GM19467 (cell line): ENCODE data around the gene PDE6B.

ENCODE experiments used
- ATAC-seq: cut with Tn5 transposase; IDR thresholded peaks from one replicate; pipeline ENCODE4 v1.9.1; 2021; ENCODE audit warnings: mild to moderate bottlenecking, moderate library complexity; ENCODE audit not compliant: unreplicated experiment

PDE6B gene

GRCh38 chr4:600850-601515 is 24.4 kb upstream of the PDE6B start:
- ATAC-seq = no peak

- no peak for ATAC-seq
These were observed 23.5 kb upstream of the PDE6B start for GRCh38 chr4:601612-602558.

- ATAC-seq = no peak
These were observed 22.8 kb upstream of the PDE6B start for GRCh38 chr4:602559-602942.

GRCh38 chr4:604131-604530 is 21.2 kb upstream of the PDE6B start:
- no peak for ATAC-seq

GRCh38 chr4:605702-606425 is 19.5 kb upstream of the PDE6B start:
- no peak for ATAC-seq

GRCh38 chr4:608236-608635 is 17.1 kb upstream of the PDE6B start:
- ATAC-seq = no peak

GRCh38 chr4:609400-610050 is 15.8 kb upstream of the PDE6B start:
- ATAC-seq = no peak

GRCh38 chr4:610411-611261 is 14.7 kb upstream of the PDE6B start:
- ATAC-seq = no peak

GRCh38 chr4:612052-612748 is 13.2 kb upstream of the PDE6B start:
- no peak for ATAC-seq

- ATAC-seq = no peak
These were observed 12.6 kb upstream of the PDE6B start for GRCh38 chr4:612749-613125.

GRCh38 chr4:613126-613525 is 12.2 kb upstream of the PDE6B start:
- ATAC-seq = no peak

GRCh38 chr4:616091-616490 is 9.3 kb upstream of the PDE6B start:
- ATAC-seq = no peak

- ATAC-seq = no peak
These were observed 8.3 kb upstream of the PDE6B start for GRCh38 chr4:616911-617643.

GRCh38 chr4:617644-618641 is 7.4 kb upstream of the PDE6B start:
- ATAC-seq = no peak

- no peak for ATAC-seq
These were observed 5.2 kb upstream of the PDE6B start for GRCh38 chr4:620201-620600.

- ATAC-seq = no peak
These were observed 4.5 kb upstream of the PDE6B start for GRCh38 chr4:620851-621261.

- no peak for ATAC-seq
These were observed 3.9 kb upstream of the PDE6B start for GRCh38 chr4:621296-622070.
